Gastroesophageal sphincter (tissue), 3 donors: ENCODE measurements around the gene SPTBN5.

Experiments
- CTCF ChIP-seq, 4 experiments: fragments of 200-600 bp in 2 of 4; fragments of 450-650 bp in 2 of 4; sonication (generic) in 1 of 4; IDR thresholded peaks; one replicate each; pipeline ENCODE4 v1.5.1; 2017 to 2019; ENCODE audit warnings: antibody characterized with exemption in 4 of 4, mild to moderate bottlenecking in 2 of 4, moderate library complexity in 2 of 4
- EP300 ChIP-seq: sonication (generic); formaldehyde crosslinking; IDR thresholded peaks from one replicate; pipeline ENCODE4 v1.6.1; 2017; ENCODE audit warnings: antibody characterized with exemption, mild to moderate bottlenecking
- POLR2A ChIP-seq, 2 donors: fragments of 450-650 bp; IDR thresholded peaks; one replicate each; pipeline ENCODE4 v1.6.1; 2017; ENCODE audit warnings: antibody characterized with exemption in 2 of 2, mild to moderate bottlenecking in 2 of 2, moderate library complexity in 1 of 2
- POLR2AphosphoS5 ChIP-seq: sonication (generic); formaldehyde crosslinking; IDR thresholded peaks from one replicate; pipeline ENCODE4 v1.6.1; 2017; ENCODE audit warnings: antibody characterized with exemption

DNA sequence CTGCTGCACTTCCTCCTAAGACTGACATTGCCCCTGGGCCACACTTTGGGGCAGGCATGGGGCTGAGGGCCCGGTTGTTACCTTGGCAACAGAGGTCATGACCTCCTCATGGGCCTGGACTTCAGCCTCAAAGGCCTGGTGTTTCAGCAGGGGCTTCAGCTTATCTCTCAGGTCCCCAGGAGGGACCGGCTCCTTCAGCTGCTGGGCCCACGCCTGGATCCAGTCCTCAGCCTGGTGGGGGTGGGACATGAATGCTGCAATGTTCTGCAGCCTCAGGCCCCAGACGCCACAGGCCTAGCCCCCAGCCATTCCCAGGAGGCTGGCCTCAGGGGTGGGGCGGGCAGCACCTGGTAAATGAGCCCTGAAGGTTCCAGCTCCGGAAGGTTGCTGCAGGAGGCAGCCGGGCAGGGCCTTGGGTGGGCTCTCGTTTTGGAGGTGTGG, 27.6 kb downstream of the SPTBN5 start:
- no peak for TF ChIP-seq CTCF (IDR thresholded peaks at IDR 0.05)
- TF ChIP-seq POLR2A (IDR thresholded peaks at IDR 0.05): no peak
- no peak for TF ChIP-seq EP300
- TF ChIP-seq POLR2AphosphoS5: no peak
